SU-DHL-6 (cell line): ENCODE data around the gene DNAJB2.

Experiments used
- CTCF ChIP-seq: fragments of 200-600 bp; sonication (generic); IDR thresholded peaks from one replicate; pipeline ENCODE4 v1.5.1; 2017; ENCODE audit warnings: antibody characterized with exemption, mild to moderate bottlenecking, low read length, moderate library complexity; ENCODE audit not compliant: insufficient read depth, poor library complexity, severe bottlenecking
- EZH2phosphoT487 ChIP-seq: fragments of 200-600 bp; sonication (generic), shearing (Covaris generic); conservative IDR thresholded peaks from 2 replicates; pipeline ENCODE4 v1.6.1; 2018; ENCODE audit warnings: mild to moderate bottlenecking, antibody characterized with exemption, low read length, moderate library complexity, mixed read lengths

- TF ChIP-seq CTCF (no peak), EZH2phosphoT487 (no peak)
These were observed 53.4 kb downstream of the DNAJB2 start, which contains the start of gene RESP18 for GRCh38 chr2:219332542-219332941.
